ENCODE measurements around the gene TMEM243. TPM values are rescaled to one million over a fixed set of nuclear protein-coding genes. Genes with fewer than 3 reads are reported as not detected.

Gene TMEM243
- total RNA-seq, 1 experiment from 2014 or later = 24.2 TPM

GRCh38 chr7:87216701-87217508 lies 2.6 kb downstream of the TMEM243 start:
- no peak overlapping the region for H3K27ac Mint-ChIP-seq (ENCODE audit: unreplicated experiment)
- POLR2A ChIA-PET = interaction anchor here (0.5 to 0.6 kb wide), 2 partner anchors 15 to 65 kb away, joined by 3 to 4 read pairs; partner anchors contain the start of gene DMTF1
- H3K4me3 ChIP-seq (ENCODE audit: low read depth, low read length) = no peak overlapping the region
- CTCF ChIA-PET = no interaction called here
- intact Hi-C loops (cut with micrococcal nuclease; ENCODE audit: unreplicated experiment) = loop anchor here (10.0 kb wide), 1 partner anchor 372 kb away; no protein-coding TSS in a partner anchor
- peaks cover 5% of the 10 kb centered on the region for H3K4me1 ChIP-seq
- no peak for TF ChIP-seq CTCF (IDR thresholded peaks at IDR 0.05; ENCODE audit: insufficient read depth in 1 of 2, low read depth in 1 of 2, low read length in 1 of 2, severe bottlenecking in 1 of 2, unreplicated experiment in 1 of 2)
- H3K9me3 Mint-ChIP-seq (ENCODE audit: unreplicated experiment) = no peaks in the 10 kb centered on the region
- H3K27me3 Mint-ChIP-seq (ENCODE audit: insufficient read depth, unreplicated experiment) = no peaks in the 10 kb centered on the region
- no peaks in the 10 kb centered on the region for H3K9me3 ChIP-seq
- H3K36me3 ChIP-seq (ENCODE audit: control insufficient read depth, insufficient read depth, low read length) = no peaks in the 10 kb centered on the region
- H3K4me3 Mint-ChIP-seq (ENCODE audit: unreplicated experiment) = no peak overlapping the region
- no peak for DNase-seq
- BruUV-seq (replicated peaks) = no TSS peak
- no peaks in the 10 kb centered on the region for H3K27me3 ChIP-seq (replicated peaks; ENCODE audit: control insufficient read depth, insufficient read depth, low read length)
- H3K36me3 Mint-ChIP-seq (ENCODE audit: insufficient read depth, unreplicated experiment) = peaks cover 27% of the 10 kb centered on the region
- H3K4me1 Mint-ChIP-seq (ENCODE audit: low read depth, unreplicated experiment) = peaks cover 8% of the 10 kb centered on the region

- no peaks in the 10 kb centered on the region for H3K27me3 ChIP-seq (replicated peaks; ENCODE audit: control insufficient read depth, insufficient read depth, low read length)
- H3K4me1 Mint-ChIP-seq (ENCODE audit: low read depth, unreplicated experiment) = no peaks in the 10 kb centered on the region
- no peak overlapping the region for H3K4me3 Mint-ChIP-seq (ENCODE audit: unreplicated experiment)
- no peak for DNase-seq
- H3K27me3 Mint-ChIP-seq (ENCODE audit: insufficient read depth, unreplicated experiment) = no peaks in the 10 kb centered on the region
- no peaks in the 10 kb centered on the region for H3K4me1 ChIP-seq
- H3K36me3 ChIP-seq (ENCODE audit: control insufficient read depth, insufficient read depth, low read length) = no peaks in the 10 kb centered on the region
- intact Hi-C loops (cut with micrococcal nuclease; ENCODE audit: unreplicated experiment) = loop anchor here (10.0 kb wide), 1 partner anchor 370 kb away; no protein-coding TSS in a partner anchor
- no peaks in the 10 kb centered on the region for H3K9me3 ChIP-seq
- no peak overlapping the region for H3K4me3 ChIP-seq (ENCODE audit: low read depth, low read length)
- no peak for TF ChIP-seq CTCF (IDR thresholded peaks at IDR 0.05; ENCODE audit: insufficient read depth in 1 of 2, low read depth in 1 of 2, low read length in 1 of 2, severe bottlenecking in 1 of 2, unreplicated experiment in 1 of 2)
- BruUV-seq (replicated peaks) = no TSS peak
- ChIA-PET CTCF (no interaction called here), POLR2A (no interaction called here)
- H3K36me3 Mint-ChIP-seq (ENCODE audit: insufficient read depth, unreplicated experiment) = peaks cover 21% of the 10 kb centered on the region
- H3K9me3 Mint-ChIP-seq (ENCODE audit: unreplicated experiment) = peaks cover 1% of the 10 kb centered on the region
- H3K27ac Mint-ChIP-seq (ENCODE audit: unreplicated experiment) = no peak overlapping the region
Measured at GRCh38 chr7:87215046-87215445, 4.5 kb downstream of the TMEM243 start.

GRCh38 chr7:87213811-87214210 lies 5.7 kb downstream of the TMEM243 start:
- Histone ChIP-seq H3K9me3 (no peaks in the 10 kb centered on the region), H3K4me1 (no peaks in the 10 kb centered on the region), H3K27me3 (replicated peaks; ENCODE audit: control insufficient read depth, insufficient read depth, low read length) (no peaks in the 10 kb centered on the region), H3K4me3 (ENCODE audit: low read depth, low read length) (no peak overlapping the region), H3K36me3 (ENCODE audit: control insufficient read depth, insufficient read depth, low read length) (no peaks in the 10 kb centered on the region)
- Mint-ChIP-seq H3K9me3 (ENCODE audit: unreplicated experiment) (peaks cover 14% of the 10 kb centered on the region), H3K36me3 (ENCODE audit: insufficient read depth, unreplicated experiment) (peaks cover 21% of the 10 kb centered on the region), H3K27me3 (ENCODE audit: insufficient read depth, unreplicated experiment) (no peaks in the 10 kb centered on the region), H3K4me3 (ENCODE audit: unreplicated experiment) (no peak overlapping the region), H3K4me1 (ENCODE audit: low read depth, unreplicated experiment) (no peaks in the 10 kb centered on the region), H3K27ac (ENCODE audit: unreplicated experiment) (no peak overlapping the region)
- POLR2A ChIA-PET = no interaction called here
- TF ChIP-seq CTCF (IDR thresholded peaks at IDR 0.05; ENCODE audit: insufficient read depth in 1 of 2, low read depth in 1 of 2, low read length in 1 of 2, severe bottlenecking in 1 of 2, unreplicated experiment in 1 of 2) = no peak
- intact Hi-C loops (cut with micrococcal nuclease; ENCODE audit: unreplicated experiment) = loop anchor here (10.0 kb wide), 1 partner anchor 369 kb away; no protein-coding TSS in a partner anchor
- no peak for DNase-seq
- CTCF ChIA-PET = no interaction called here
- no TSS peak for BruUV-seq (replicated peaks)
